Ishikawa (cell line): ENCODE data around the gene METTL15.

ENCODE experiments used
- CEBPB ChIP-seq: IDR thresholded peaks from 2 replicates; pipeline ENCODE4 v1.6.1; 2012
- CREB1 ChIP-seq: IDR thresholded peaks from 2 replicates; pipeline ENCODE4 v1.6.1; 2012; ENCODE audit warnings: low read depth
- EGR1 ChIP-seq: IDR thresholded peaks from 2 replicates; pipeline ENCODE4 v1.6.1; 2012
- EP300 ChIP-seq: IDR thresholded peaks from 2 replicates; pipeline ENCODE4 v1.6.1; 2012; ENCODE audit warnings: borderline replicate concordance
- FOXM1 ChIP-seq: IDR thresholded peaks from 2 replicates; pipeline ENCODE4 v1.6.1; 2012; ENCODE audit warnings: low read depth, borderline replicate concordance
- MAX ChIP-seq: IDR thresholded peaks from 2 replicates; pipeline ENCODE4 v1.6.1; 2012
- NFIC ChIP-seq: IDR thresholded peaks from 2 replicates; pipeline ENCODE4 v1.6.1; 2012
- RAD21 ChIP-seq: IDR thresholded peaks from 2 replicates; pipeline ENCODE4 v1.6.1; 2012; ENCODE audit warnings: low read depth
- TAF1 ChIP-seq: IDR thresholded peaks from 2 replicates; pipeline ENCODE4 v1.6.1; 2012; ENCODE audit warnings: low read depth, mild to moderate bottlenecking
- TCF12 ChIP-seq: IDR thresholded peaks from 2 replicates; pipeline ENCODE4 v1.6.1; 2012; ENCODE audit warnings: low read depth
- TEAD4 ChIP-seq: IDR thresholded peaks from 2 replicates; pipeline ENCODE4 v1.6.1; 2012
- YY1 ChIP-seq: IDR thresholded peaks from 2 replicates; pipeline ENCODE4 v1.6.1; 2012; ENCODE audit warnings: low read depth
- ZBTB7A ChIP-seq: IDR thresholded peaks from 2 replicates; pipeline ENCODE4 v1.6.1; 2012; ENCODE audit warnings: low read depth
- TF ChIP-seq, protein P1 (sequence below): IDR thresholded peaks from 2 replicates; pipeline ENCODE4 v1.6.1; 2012
- TF ChIP-seq, protein P2 (sequence below): IDR thresholded peaks from 2 replicates; pipeline ENCODE4 v1.6.1; 2012; ENCODE audit warnings: low read depth, mild to moderate bottlenecking

The METTL15 gene

DNA sequence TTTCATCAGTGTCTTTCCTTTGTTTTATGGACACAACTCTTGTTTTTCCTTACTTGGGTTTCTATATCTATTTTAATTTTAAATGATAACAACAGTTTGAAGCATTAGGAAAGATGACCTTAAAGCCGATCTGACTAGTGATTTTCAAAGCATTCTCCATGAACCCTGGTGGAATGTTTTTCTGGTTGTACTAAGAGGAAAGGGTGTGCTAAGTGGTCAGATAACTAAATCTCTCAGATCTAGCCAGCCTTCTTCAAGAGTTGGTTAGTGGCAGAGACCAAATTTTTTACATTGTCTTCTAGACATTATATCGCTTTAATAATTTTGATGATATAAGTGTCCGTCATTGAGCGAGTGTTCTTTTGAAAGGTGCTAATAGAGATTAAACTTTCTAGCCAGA lies 134.4 kb downstream of the METTL15 start:
- TF ChIP-seq, protein P1, sequence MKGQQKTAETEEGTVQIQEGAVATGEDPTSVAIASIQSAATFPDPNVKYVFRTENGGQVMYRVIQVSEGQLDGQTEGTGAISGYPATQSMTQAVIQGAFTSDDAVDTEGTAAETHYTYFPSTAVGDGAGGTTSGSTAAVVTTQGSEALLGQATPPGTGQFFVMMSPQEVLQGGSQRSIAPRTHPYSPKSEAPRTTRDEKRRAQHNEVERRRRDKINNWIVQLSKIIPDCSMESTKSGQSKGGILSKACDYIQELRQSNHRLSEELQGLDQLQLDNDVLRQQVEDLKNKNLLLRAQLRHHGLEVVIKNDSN: no peak
- TF ChIP-seq EP300: no peak
- TF ChIP-seq TAF1: no peak
- TF ChIP-seq TCF12: no peak
- TF ChIP-seq, protein P2, sequence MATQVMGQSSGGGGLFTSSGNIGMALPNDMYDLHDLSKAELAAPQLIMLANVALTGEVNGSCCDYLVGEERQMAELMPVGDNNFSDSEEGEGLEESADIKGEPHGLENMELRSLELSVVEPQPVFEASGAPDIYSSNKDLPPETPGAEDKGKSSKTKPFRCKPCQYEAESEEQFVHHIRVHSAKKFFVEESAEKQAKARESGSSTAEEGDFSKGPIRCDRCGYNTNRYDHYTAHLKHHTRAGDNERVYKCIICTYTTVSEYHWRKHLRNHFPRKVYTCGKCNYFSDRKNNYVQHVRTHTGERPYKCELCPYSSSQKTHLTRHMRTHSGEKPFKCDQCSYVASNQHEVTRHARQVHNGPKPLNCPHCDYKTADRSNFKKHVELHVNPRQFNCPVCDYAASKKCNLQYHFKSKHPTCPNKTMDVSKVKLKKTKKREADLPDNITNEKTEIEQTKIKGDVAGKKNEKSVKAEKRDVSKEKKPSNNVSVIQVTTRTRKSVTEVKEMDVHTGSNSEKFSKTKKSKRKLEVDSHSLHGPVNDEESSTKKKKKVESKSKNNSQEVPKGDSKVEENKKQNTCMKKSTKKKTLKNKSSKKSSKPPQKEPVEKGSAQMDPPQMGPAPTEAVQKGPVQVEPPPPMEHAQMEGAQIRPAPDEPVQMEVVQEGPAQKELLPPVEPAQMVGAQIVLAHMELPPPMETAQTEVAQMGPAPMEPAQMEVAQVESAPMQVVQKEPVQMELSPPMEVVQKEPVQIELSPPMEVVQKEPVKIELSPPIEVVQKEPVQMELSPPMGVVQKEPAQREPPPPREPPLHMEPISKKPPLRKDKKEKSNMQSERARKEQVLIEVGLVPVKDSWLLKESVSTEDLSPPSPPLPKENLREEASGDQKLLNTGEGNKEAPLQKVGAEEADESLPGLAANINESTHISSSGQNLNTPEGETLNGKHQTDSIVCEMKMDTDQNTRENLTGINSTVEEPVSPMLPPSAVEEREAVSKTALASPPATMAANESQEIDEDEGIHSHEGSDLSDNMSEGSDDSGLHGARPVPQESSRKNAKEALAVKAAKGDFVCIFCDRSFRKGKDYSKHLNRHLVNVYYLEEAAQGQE: no peak
- TF ChIP-seq NFIC: no peak
- no peak for TF ChIP-seq YY1

DNA sequence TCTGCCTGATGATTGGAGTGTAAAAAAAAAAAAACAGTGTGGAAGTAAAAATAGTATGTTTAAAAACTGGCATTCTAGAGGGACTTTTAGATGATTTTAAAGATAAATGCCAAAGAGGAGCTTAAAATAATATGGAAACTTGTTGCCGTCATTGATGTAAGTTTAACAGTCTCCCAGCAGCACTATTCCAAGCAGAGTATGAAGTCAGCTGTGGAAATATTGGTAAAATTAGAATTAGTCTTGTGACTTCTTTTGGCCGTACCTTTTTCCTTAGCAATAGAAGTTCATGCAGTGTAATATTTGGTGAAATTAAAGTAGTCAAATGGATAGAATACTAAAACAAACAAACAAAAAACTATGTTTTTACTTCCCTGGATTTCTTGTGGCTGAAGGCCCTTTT lies 134.9 kb downstream of the METTL15 start:
- no peak for TF ChIP-seq EP300

DNA sequence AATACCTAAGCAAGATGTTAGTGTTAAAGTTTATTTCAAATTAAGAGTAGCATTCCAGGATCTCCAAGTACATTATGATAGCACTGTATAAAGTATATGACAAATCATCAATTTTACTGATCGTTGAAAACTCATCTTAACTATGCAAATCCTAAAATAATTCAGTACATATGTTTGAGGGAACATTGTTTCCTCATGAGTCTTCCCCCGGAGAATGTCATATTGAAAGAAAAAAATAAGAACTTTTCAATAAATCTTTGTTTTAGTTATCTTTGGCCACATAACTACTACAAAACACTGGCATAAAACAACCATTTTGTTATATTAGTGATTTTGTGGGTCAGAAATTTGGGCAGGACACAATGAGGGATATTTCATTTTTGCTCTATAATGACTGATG lies 135.4 kb downstream of the METTL15 start:
- TF ChIP-seq ZBTB7A (no peak), MAX (no peak), RAD21 (no peak), EGR1 (no peak), CEBPB (no peak), EP300 (no peak), FOXM1 (no peak), NFIC (no peak), CREB1 (no peak), TCF12 (no peak), TEAD4 (no peak), TAF1 (no peak), YY1 (no peak)
- TF ChIP-seq, protein P1: no peak
- TF ChIP-seq, protein P2: no peak

- TF ChIP-seq TAF1: no peak
- TF ChIP-seq YY1: no peak
- TF ChIP-seq TEAD4: no peak
- no peak for TF ChIP-seq FOXM1
- no peak for TF ChIP-seq EGR1
- no peak for TF ChIP-seq EP300
- TF ChIP-seq, protein P2: no peak
- no peak for TF ChIP-seq RAD21
- no peak for TF ChIP-seq CREB1
- TF ChIP-seq NFIC: no peak
- TF ChIP-seq CEBPB: no peak
Observed at GRCh38 chr11:28245131-28245530, 136.9 kb downstream of the METTL15 start.

- TF ChIP-seq TCF12: no peak
- TF ChIP-seq FOXM1: no peak
- TF ChIP-seq MAX: no peak
- TF ChIP-seq, protein P2: no peak
- TF ChIP-seq ZBTB7A: no peak
- no peak for TF ChIP-seq CEBPB
- no peak for TF ChIP-seq EGR1
- no peak for TF ChIP-seq NFIC
- TF ChIP-seq, protein P1: no peak
- no peak for TF ChIP-seq CREB1
- no peak for TF ChIP-seq TEAD4
Observed at GRCh38 chr11:28250192-28250591, 142.0 kb downstream of the METTL15 start.
